HUES64 (cell line): Measurements from ENCODE around the gene LRRC58.
A peak's percentile ranks its signal among the peaks of the same experiment; 100 is the strongest.
"Not testable (repeated sequence)": the region's sequence is repeated elsewhere in the genome, so short reads cannot be mapped to it uniquely, and the experiment has no call there.

Source experiments
- H3K27ac ChIP-seq: 2 replicates; pipeline ENCODE4 v1.7.0; 2013; ENCODE audit warnings: low read depth, low read length, inconsistent platforms
- H3K27me3 ChIP-seq: 2 replicates; pipeline ENCODE4 v1.6.1; 2013; ENCODE audit warnings: mild to moderate bottlenecking, low read length; ENCODE audit not compliant: insufficient read depth
- H3K36me3 ChIP-seq: 2 replicates; pipeline ENCODE4 v1.6.1; 2013; ENCODE audit warnings: mild to moderate bottlenecking, low read length; ENCODE audit not compliant: insufficient read depth
- H3K4me1 ChIP-seq: 2 replicates; pipeline ENCODE4 v1.6.1; 2013; ENCODE audit warnings: mild to moderate bottlenecking, low read length, moderate library complexity; ENCODE audit not compliant: insufficient read depth
- H3K4me3 ChIP-seq: 2 replicates; pipeline ENCODE4 v1.5.1; 2013; ENCODE audit warnings: mild to moderate bottlenecking, low read length, moderate library complexity
- H3K9ac ChIP-seq: 2 replicates; pipeline ENCODE4 v1.6.1; 2013; ENCODE audit warnings: mild to moderate bottlenecking, low read depth, low read length
- H3K9me3 ChIP-seq: 2 replicates; pipeline ENCODE4 v1.6.1; 2013; ENCODE audit warnings: low read depth, low read length; ENCODE audit not compliant: insufficient read depth
- WGBS: fragments of 150-250, 120-280 bp; methylation state at CpG from one replicate; pipeline ENCODE4 v1.1.7; 2013; ENCODE audit warnings: missing lambda C conversion rate; 5-methylcytosine and 5-hydroxymethylcytosine counted together

Gene LRRC58

GRCh38 chr3:120300971-120301370 lies 48.2 kb downstream of the LRRC58 start:
- Histone ChIP-seq H3K27ac (no peak overlapping the region), H3K27me3 (no peaks in the 10 kb centered on the region), H3K4me1 (peaks cover 3% of the 10 kb centered on the region; the same call in 1 of the 2 replicates), H3K9me3 (no peaks in the 10 kb centered on the region), H3K36me3 (no peaks in the 10 kb centered on the region), H3K4me3 (no peak overlapping the region), H3K9ac (no peak overlapping the region)
- 100% methylated on average over 2 of the region's 3 CpGs for WGBS

DNA sequence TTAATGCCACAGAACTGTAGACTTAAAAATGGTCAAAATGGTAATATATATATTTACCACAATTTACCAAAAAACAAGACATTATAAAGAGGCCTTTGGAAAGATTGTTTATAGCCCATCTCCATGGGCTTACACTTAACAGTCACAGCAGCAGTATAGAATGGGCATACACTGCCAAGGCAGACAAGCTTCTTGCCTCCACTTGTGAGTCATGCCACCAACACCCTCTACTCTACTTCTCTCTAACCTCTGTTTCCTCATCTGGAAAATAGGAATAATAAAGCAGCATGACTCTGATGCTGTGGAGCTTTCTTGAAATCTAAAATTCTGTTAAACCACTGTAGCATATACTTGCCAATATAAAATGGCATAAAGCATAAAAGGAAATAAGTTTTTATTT lies 49.8 kb downstream of the LRRC58 start:
- Histone ChIP-seq H3K27ac (no peak overlapping the region), H3K36me3 (no peaks in the 10 kb centered on the region), H3K4me1 (peaks cover 3% of the 10 kb centered on the region; the same call in 1 of the 2 replicates), H3K4me3 (no peak overlapping the region), H3K9me3 (no peaks in the 10 kb centered on the region), H3K9ac (no peak overlapping the region), H3K27me3 (no peaks in the 10 kb centered on the region)

GRCh38 chr3:120298996-120299395 lies 50.2 kb downstream of the LRRC58 start:
- H3K27me3 ChIP-seq: no peaks in the 10 kb centered on the region
- no peak overlapping the region for H3K27ac ChIP-seq
- no peaks in the 10 kb centered on the region for H3K36me3 ChIP-seq
- H3K9me3 ChIP-seq: no peaks in the 10 kb centered on the region
- H3K4me1 ChIP-seq: peaks cover 3% of the 10 kb centered on the region; the same call in 1 of the 2 replicates
- H3K9ac ChIP-seq: no peak overlapping the region
- no peak overlapping the region for H3K4me3 ChIP-seq

DNA sequence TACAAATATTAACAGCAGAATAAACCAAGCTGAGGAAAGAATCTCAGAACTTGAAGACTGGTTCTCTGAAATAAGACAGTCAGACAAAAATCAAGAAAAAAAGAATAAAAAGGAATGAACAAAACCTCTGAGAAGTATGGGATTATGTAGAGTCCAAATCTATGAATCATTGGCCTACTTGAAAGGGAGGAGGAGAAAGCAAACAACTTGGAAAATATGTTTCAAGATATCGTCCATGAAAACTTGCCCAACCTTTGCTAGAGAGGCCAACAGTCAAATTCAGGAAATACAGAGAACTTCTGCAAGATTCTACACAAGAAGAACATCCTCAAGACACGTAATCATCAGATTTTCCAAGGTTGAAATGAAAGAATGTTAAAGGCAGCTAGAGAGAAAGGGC lies 57.6 kb downstream of the LRRC58 start:
- WGBS: 79% methylated on average over 2 of the region's 2 CpGs
- H3K4me3 ChIP-seq, H3K9me3 ChIP-seq, H3K36me3 ChIP-seq, H3K27ac ChIP-seq, H3K4me1 ChIP-seq, H3K9ac ChIP-seq: not testable (repeated sequence)
- peaks cover 10% of the 10 kb centered on the region for H3K27me3 ChIP-seq

DNA sequence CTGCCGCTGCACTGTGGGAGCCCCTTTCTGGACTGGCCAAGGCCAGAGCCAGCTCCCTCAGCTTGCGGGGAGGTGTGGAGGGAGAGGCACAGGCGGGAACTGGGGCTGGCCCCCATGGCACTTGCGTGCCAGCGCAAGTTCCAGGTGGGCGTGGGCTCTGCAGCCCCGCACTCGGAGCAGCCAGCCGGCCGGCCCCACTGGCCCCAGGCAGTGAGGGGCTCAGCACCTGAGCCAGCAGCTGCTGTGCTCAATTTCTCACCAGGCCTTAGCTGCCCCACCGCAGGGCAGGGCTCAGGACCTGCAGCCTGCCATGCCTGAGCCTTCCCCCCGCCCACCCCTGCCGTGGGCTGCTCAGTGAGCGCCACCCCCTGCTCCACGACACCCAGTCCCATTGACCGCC lies 59.5 kb downstream of the LRRC58 start:
- H3K27me3 ChIP-seq: peaks cover 29% of the 10 kb centered on the region

GRCh38 chr3:120286465-120286864 lies 62.7 kb downstream of the LRRC58 start:
- H3K4me3 ChIP-seq: no peak overlapping the region
- no peaks in the 10 kb centered on the region for H3K36me3 ChIP-seq
- WGBS: 92% methylated on average over 2 of the region's 2 CpGs
- H3K27me3 ChIP-seq: peaks cover 43% of the 10 kb centered on the region
- H3K9ac ChIP-seq: no peak overlapping the region
- H3K4me1 ChIP-seq: peaks cover 17% of the 10 kb centered on the region
- H3K9me3 ChIP-seq: no peaks in the 10 kb centered on the region
- no peak overlapping the region for H3K27ac ChIP-seq

More for the DNA sequence above, 59.5 kb downstream of the LRRC58 start:
- no peak overlapping the region for H3K27ac ChIP-seq
- 90% methylated on average over 16 of the region's 16 CpGs for WGBS
- H3K36me3 ChIP-seq: no peaks in the 10 kb centered on the region
- H3K9ac ChIP-seq: no peak overlapping the region
- H3K9me3 ChIP-seq: no peaks in the 10 kb centered on the region
- H3K4me1 ChIP-seq: peaks cover 1% of the 10 kb centered on the region; the same call in 1 of the 2 replicates
- no peak overlapping the region for H3K4me3 ChIP-seq

DNA sequence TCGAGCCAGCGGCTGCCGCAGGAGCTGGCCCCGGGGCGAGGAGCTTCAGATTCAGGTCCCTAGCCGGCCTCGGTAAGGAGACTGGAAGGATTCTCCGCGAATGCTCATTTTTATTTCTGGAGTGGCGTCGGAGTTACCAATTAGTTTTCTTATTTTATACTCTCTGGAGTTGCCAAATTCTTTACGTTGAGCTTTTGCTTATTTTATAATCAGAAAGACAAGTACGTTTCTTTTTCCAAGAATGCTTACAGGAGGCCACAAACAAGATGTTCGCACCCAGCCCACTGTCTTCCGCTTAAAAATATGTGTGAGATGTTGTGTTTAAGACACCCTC lies 63.7 kb downstream of the LRRC58 start:
- Histone ChIP-seq H3K27ac (no peak overlapping the region), H3K36me3 (no peaks in the 10 kb centered on the region), H3K4me1 (peaks cover 17% of the 10 kb centered on the region), H3K27me3 (peaks cover 43% of the 10 kb centered on the region), H3K4me3 (peak overlapping the region; percentile 63), H3K9ac (peak overlapping the region; percentile 73), H3K9me3 (no peaks in the 10 kb centered on the region)
- WGBS: 68% methylated on average over 15 of the region's 15 CpGs

GRCh38 chr3:120284747-120285507 lies 64.2 kb downstream of the LRRC58 start, which contains the start of gene GPR156:
Gene GPR156 (minus strand): TSS chr3:120285222. CDS start chr3:120244098, 41,124 bp downstream.
- peaks cover 17% of the 10 kb centered on the region for H3K4me1 ChIP-seq
- no peaks in the 10 kb centered on the region for H3K9me3 ChIP-seq
- H3K4me3 ChIP-seq: peak within 1 kb of the TSS; percentile 63
- H3K27me3 ChIP-seq: peaks cover 43% of the 10 kb centered on the region
- no peaks in the 10 kb centered on the region for H3K36me3 ChIP-seq
- H3K27ac ChIP-seq: no peak within 1 kb of the TSS
- 50% methylated on average over 72 of the region's 72 CpGs for WGBS
- peak within 1 kb of the TSS; percentile 73 for H3K9ac ChIP-seq

- no peak overlapping the region for H3K27ac ChIP-seq
- 90% methylated on average over 3 of the region's 3 CpGs for WGBS
- H3K4me1 ChIP-seq: peaks cover 17% of the 10 kb centered on the region
- no peak overlapping the region for H3K9ac ChIP-seq
- H3K36me3 ChIP-seq: no peaks in the 10 kb centered on the region
- no peaks in the 10 kb centered on the region for H3K9me3 ChIP-seq
- H3K4me3 ChIP-seq: no peak overlapping the region
- H3K27me3 ChIP-seq: peaks cover 30% of the 10 kb centered on the region
Measured at GRCh38 chr3:120281261-120281660, 67.9 kb downstream of the LRRC58 start.

- 92% methylated on average over 3 of the region's 3 CpGs for WGBS
Measured at GRCh38 chr3:120280566-120280965, 68.6 kb downstream of the LRRC58 start.

GRCh38 chr3:120280026-120280425 lies 69.1 kb downstream of the LRRC58 start:
- H3K9ac ChIP-seq: no peak overlapping the region
- 97% methylated on average over 1 of the region's 1 CpG for WGBS
- peaks cover 18% of the 10 kb centered on the region for H3K27me3 ChIP-seq
- no peaks in the 10 kb centered on the region for H3K36me3 ChIP-seq
- H3K4me1 ChIP-seq: peaks cover 17% of the 10 kb centered on the region
- H3K9me3 ChIP-seq: no peaks in the 10 kb centered on the region
- H3K4me3 ChIP-seq: no peak overlapping the region
- H3K27ac ChIP-seq: no peak overlapping the region

More at GRCh38 chr3:120280566-120280965, 68.6 kb downstream of the LRRC58 start:
- Histone ChIP-seq H3K4me1 (peaks cover 17% of the 10 kb centered on the region), H3K36me3 (no peaks in the 10 kb centered on the region), H3K9me3 (no peaks in the 10 kb centered on the region), H3K4me3 (no peak overlapping the region), H3K9ac (no peak overlapping the region), H3K27ac (no peak overlapping the region), H3K27me3 (peaks cover 23% of the 10 kb centered on the region)

DNA sequence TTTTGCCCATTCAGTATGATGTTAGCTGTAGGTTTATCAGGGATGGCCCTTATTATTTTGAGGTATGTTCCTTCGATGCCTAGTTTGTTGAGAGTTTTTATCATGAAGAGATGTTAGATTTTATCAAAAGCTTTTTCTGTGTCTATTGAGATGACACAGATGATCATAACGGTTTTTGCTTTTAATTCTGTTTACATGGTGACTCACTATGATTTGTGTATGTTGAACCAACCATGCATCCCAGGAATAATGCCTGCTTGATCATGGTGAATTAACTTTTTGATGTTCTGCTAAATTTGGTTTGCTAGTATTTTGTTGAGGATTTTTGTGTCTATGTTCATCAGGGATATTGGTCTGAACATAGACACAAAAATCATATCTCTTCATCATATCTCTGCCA lies 72.4 kb downstream of the LRRC58 start:
- H3K27me3 ChIP-seq: no peaks in the 10 kb centered on the region
- no peak overlapping the region for H3K4me3 ChIP-seq
- H3K9me3 ChIP-seq: no peaks in the 10 kb centered on the region
- no peaks in the 10 kb centered on the region for H3K36me3 ChIP-seq
- 90% methylated on average over 2 of the region's 2 CpGs for WGBS
- no peak overlapping the region for H3K27ac ChIP-seq
- no peak overlapping the region for H3K9ac ChIP-seq
- no peaks in the 10 kb centered on the region for H3K4me1 ChIP-seq
